ENCODE results near the gene PRUNE2. TPM values are rescaled to one million over a fixed set of nuclear protein-coding genes. Genes with fewer than 3 reads are reported as not detected.

The PRUNE2 gene
- total RNA-seq, 1 donor from 2014 or later, result 0.63 TPM

DNA sequence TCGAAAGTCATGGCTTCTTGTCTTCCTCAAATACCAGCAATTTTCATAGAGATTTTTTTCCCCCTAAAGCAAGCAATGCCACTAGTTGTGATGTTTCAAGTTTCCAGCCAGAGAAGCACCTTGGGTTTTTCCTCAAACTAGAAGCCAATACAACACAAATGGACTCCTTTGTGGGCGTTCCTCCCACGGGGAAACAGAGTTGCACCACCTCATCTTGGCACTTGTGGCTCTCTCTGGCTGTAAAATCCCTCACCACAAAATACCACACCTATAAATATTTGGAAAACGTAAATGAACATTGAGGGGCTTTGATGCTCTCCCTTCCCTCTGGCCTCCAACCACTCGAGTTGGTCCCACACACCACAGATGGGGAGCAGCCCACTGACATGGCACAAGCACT, 208.8 kb downstream of the PRUNE2 start:
- DNase-seq (ENCODE audit: low read depth), result no peak
- TF ChIP-seq, protein P1, sequence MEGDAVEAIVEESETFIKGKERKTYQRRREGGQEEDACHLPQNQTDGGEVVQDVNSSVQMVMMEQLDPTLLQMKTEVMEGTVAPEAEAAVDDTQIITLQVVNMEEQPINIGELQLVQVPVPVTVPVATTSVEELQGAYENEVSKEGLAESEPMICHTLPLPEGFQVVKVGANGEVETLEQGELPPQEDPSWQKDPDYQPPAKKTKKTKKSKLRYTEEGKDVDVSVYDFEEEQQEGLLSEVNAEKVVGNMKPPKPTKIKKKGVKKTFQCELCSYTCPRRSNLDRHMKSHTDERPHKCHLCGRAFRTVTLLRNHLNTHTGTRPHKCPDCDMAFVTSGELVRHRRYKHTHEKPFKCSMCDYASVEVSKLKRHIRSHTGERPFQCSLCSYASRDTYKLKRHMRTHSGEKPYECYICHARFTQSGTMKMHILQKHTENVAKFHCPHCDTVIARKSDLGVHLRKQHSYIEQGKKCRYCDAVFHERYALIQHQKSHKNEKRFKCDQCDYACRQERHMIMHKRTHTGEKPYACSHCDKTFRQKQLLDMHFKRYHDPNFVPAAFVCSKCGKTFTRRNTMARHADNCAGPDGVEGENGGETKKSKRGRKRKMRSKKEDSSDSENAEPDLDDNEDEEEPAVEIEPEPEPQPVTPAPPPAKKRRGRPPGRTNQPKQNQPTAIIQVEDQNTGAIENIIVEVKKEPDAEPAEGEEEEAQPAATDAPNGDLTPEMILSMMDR (conservative IDR thresholded peaks at IDR 0.05; ENCODE audit: low read depth, low read length), result no peak
- no peak overlapping the region for H3K4me3 ChIP-seq (ENCODE audit: low read depth, low read length)

DNA sequence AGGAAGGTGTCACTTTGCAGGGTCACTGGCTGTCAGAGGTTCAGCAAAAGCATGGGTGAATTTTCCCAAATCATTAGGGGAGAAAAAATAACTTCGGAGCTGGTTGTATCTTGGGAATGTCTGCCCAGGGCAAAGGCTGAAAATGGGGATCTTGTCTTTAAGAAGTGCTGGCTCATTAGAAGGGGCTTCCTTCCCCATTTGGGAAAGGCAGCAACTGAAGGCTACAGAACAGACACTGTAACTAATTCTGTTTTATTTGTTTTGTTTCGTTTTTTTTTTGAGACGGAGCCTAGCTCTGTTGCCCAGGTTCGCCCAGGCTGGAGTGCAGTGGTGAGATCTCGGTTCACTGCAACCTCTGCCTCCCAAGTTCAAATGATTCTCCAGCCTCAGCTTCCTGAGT, 212.0 kb downstream of the PRUNE2 start:
- DNase-seq (ENCODE audit: low read depth), result no peak
- no peak overlapping the region for H3K4me3 ChIP-seq (ENCODE audit: low read depth, low read length)
- TF ChIP-seq, protein P1 (conservative IDR thresholded peaks at IDR 0.05; ENCODE audit: low read depth, low read length), result no peak

DNA sequence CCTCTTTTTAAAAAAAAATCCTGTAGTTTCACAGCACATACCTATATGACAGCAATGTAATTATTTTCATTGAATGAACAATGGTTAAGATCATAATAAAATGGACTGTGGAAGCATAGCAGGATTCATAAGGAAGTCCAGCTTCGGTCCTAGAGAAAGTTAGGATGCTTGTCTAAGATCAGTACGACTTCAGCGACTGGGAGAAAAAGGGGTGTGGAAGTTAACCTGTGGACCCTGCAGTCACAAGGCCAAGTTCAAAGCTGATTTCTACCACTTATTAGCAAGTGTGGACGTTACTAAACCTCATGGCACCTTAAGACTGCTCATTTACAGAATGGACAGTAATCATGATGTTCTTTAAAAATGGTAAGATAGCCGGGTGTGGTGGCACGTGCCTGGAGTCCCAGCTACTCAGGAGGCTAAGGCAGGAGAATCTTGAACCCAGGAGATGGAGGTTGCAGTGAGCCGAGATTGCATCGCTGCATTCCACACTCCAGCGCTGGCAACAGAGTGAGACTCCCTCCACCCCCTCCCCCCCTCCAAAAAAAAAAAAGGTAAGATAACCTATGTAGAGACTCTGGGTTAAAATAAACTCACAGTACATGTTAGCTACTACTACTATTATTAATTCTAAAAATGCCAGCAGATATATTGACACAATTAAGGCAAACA, 213.3 kb downstream of the PRUNE2 start:
- TF ChIP-seq, protein P1 (conservative IDR thresholded peaks at IDR 0.05; ENCODE audit: low read depth, low read length), result no peak
- DNase-seq (ENCODE audit: low read depth), result no peak
- H3K4me3 ChIP-seq (ENCODE audit: low read depth, low read length), result no peak overlapping the region

DNA sequence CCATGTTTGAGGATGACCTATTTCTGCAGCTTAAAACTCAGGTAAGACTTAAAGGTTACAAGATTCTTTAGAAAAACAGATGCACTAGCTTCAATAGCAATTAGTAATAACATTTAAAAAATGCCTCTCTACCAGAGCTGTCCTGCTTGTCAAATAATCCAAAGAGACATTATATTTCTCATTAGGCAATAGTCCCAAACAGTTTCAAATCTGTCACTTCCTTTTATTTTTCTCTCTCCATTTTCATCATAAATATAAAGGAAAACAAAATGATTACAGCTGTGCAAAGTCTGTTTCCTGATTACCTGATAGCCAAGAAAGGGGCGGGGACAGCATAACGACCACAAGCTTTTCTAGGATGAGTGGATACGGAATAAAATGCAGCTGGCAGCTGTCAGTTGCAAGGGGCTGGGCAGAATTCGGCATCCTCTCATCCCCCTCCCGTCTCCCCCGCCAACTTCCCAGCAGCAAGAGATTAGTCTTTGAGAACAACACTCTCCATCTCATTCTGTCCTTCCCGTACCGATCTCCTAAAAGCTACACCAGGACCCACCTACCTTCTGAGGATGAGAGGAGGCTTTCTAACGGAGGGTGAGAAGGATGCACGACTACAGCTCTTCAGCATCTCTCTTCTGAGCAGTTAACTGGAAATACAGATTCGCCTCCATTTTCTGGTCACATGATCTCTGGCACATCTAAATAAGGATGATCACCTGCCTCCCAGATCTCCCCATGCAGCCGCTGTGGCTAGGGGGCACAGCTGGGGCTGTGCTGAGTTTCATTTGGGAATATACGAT, 214.2 kb downstream of the PRUNE2 start:
- DNase-seq (ENCODE audit: low read depth), result no peak
- TF ChIP-seq, protein P1 (conservative IDR thresholded peaks at IDR 0.05; ENCODE audit: low read depth, low read length), result no peak
- H3K4me3 ChIP-seq (ENCODE audit: low read depth, low read length), result no peak overlapping the region

DNA sequence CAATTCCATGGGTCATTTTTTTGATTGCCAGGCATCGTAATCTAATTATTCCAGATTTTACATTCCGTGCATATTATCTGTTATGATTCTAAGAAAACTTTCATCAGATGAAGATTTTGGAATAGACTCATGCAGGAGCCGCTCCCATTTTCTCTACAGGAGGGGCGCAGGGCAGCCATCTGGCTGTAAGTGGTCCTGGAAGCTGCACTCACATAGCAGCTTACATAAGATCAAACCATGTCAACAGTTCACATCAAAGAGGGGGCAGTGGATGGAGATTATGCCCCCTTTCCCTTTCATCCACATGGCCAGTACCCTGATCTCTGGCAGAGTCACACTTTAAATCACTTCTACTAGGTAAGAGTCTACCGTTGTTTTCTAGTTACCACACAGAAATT, 214.9 kb downstream of the PRUNE2 start:
- DNase-seq (ENCODE audit: low read depth), result no peak
- TF ChIP-seq, protein P1 (conservative IDR thresholded peaks at IDR 0.05; ENCODE audit: low read depth, low read length), result no peak
- no peak overlapping the region for H3K4me3 ChIP-seq (ENCODE audit: low read depth, low read length)

DNA sequence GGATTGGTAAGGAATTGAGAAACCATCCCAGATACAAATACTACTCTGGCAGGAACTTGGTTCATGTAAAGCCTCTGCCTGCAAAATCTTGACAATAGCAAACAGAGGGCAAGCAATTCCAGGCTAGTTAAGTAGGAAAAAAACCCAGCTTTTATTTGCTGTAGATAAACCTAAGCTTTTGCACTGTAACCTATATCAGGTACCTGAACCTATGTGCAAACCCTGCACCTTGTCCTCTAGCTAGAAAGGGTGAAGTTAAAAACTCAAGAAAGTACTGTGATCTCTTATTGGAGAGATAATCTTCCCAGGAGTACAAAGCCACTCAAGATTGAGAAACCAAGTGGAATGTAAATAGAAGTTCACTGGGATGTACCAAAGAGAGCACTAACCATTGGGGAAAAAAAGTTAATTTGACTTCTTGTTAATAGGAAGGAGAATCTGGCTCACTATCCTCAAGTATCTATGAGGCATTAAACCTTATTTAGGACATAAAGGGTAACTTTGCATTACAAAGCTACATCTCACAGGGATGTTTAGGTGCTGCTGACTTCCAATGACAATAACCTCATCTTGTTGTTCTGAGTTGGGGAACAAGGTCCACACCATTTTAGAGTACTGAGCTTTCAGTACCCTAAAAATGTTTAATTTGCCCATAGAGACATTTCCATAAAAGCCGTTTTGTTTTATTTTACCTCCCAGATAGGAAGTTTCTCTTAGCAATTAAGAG, 215.5 kb downstream of the PRUNE2 start:
- no peak for DNase-seq (ENCODE audit: low read depth)
- no peak overlapping the region for H3K4me3 ChIP-seq (ENCODE audit: low read depth, low read length)
- TF ChIP-seq, protein P1 (conservative IDR thresholded peaks at IDR 0.05; ENCODE audit: low read depth, low read length), result no peak

All from epithelial cell of proximal tubule (primary cell).